HEK293T (cell line): ENCODE data around the gene SSTR5.

ENCODE experiments used
- CTCF ChIA-PET: fragments of 350-600 bp; formaldehyde crosslinking; extraction: SDS; loops from one replicate; lab custom pipeline; 2021; ENCODE audit warnings: antibody characterized with exemption, inconsistent platforms; lab: Yijun Ruan, JAX
- POLR2A ChIA-PET: fragments of 350-600 bp; formaldehyde crosslinking; extraction: SDS; loops from one replicate; lab custom pipeline; 2020; ENCODE audit warnings: antibody characterized with exemption, inconsistent platforms; lab: Yijun Ruan, JAX
- DNase-seq: peaks from one replicate; pipeline ENCODE4 v3.0.0; 2012; ENCODE audit warnings: mixed read lengths; ENCODE audit errors: extremely low spot score
- ARNT ChIP-seq: fragments of 450-650 bp; IDR thresholded peaks from 2 replicates; pipeline ENCODE4 v1.6.1; 2017; ENCODE audit warnings: mild to moderate bottlenecking
- BHLHE40 ChIP-seq: fragments of 450-650 bp; IDR thresholded peaks from 2 replicates; pipeline ENCODE4 v1.6.1; 2016; ENCODE audit warnings: mild to moderate bottlenecking, moderate library complexity, borderline replicate concordance
- CTBP1 ChIP-seq: fragments of 450-650 bp; IDR thresholded peaks from 2 replicates; pipeline ENCODE4 v1.6.1; 2016; ENCODE audit warnings: borderline replicate concordance
- ELF4 ChIP-seq: fragments of 450-650 bp; IDR thresholded peaks from 2 replicates; pipeline ENCODE4 v1.6.1; 2017; ENCODE audit warnings: antibody characterized with exemption
- FOXA1 ChIP-seq: fragments of 450-650 bp; IDR thresholded peaks from 2 replicates; pipeline ENCODE4 v1.6.1; 2016; ENCODE audit warnings: mild to moderate bottlenecking
- FOXK2 ChIP-seq: fragments of 450-650 bp; IDR thresholded peaks from 2 replicates; pipeline ENCODE4 v1.6.1; 2016; ENCODE audit warnings: mild to moderate bottlenecking
- FOXM1 ChIP-seq: fragments of 450-650 bp; IDR thresholded peaks from 2 replicates; pipeline ENCODE4 v1.6.1; 2017; ENCODE audit warnings: mild to moderate bottlenecking, borderline replicate concordance
- HDGF ChIP-seq: fragments of 450-650 bp; IDR thresholded peaks from 2 replicates; pipeline ENCODE4 v1.6.1; 2017; ENCODE audit warnings: antibody characterized with exemption, borderline replicate concordance
- L3MBTL2 ChIP-seq: fragments of 450-650 bp; conservative IDR thresholded peaks from 2 replicates; pipeline ENCODE4 v1.6.1; 2016; ENCODE audit warnings: mild to moderate bottlenecking
- LEF1 ChIP-seq: fragments of 450-650 bp; IDR thresholded peaks from 2 replicates; pipeline ENCODE4 v1.6.1; 2017; ENCODE audit warnings: mild to moderate bottlenecking, borderline replicate concordance
- NFRKB ChIP-seq: fragments of 450-650 bp; IDR thresholded peaks from 2 replicates; pipeline ENCODE4 v1.6.1; 2016; ENCODE audit warnings: mild to moderate bottlenecking, moderate library complexity
- SP1 ChIP-seq: fragments of 450-650 bp; IDR thresholded peaks from 2 replicates; pipeline ENCODE4 v1.6.1; 2017
- SUZ12 ChIP-seq: fragments of 450-650 bp; IDR thresholded peaks from 2 replicates; pipeline ENCODE4 v1.6.1; 2016; ENCODE audit warnings: mild to moderate bottlenecking
- TARDBP ChIP-seq: fragments of 450-650 bp; IDR thresholded peaks from 2 replicates; pipeline ENCODE4 v1.6.1; 2016
- ZNF384 ChIP-seq: fragments of 450-650 bp; IDR thresholded peaks from 2 replicates; pipeline ENCODE4 v1.6.1; 2016
- TF ChIP-seq, protein P1 (sequence below): fragments of 450-650 bp; IDR thresholded peaks from 2 replicates; pipeline ENCODE4 v1.6.1; 2016

Gene SSTR5

DNA sequence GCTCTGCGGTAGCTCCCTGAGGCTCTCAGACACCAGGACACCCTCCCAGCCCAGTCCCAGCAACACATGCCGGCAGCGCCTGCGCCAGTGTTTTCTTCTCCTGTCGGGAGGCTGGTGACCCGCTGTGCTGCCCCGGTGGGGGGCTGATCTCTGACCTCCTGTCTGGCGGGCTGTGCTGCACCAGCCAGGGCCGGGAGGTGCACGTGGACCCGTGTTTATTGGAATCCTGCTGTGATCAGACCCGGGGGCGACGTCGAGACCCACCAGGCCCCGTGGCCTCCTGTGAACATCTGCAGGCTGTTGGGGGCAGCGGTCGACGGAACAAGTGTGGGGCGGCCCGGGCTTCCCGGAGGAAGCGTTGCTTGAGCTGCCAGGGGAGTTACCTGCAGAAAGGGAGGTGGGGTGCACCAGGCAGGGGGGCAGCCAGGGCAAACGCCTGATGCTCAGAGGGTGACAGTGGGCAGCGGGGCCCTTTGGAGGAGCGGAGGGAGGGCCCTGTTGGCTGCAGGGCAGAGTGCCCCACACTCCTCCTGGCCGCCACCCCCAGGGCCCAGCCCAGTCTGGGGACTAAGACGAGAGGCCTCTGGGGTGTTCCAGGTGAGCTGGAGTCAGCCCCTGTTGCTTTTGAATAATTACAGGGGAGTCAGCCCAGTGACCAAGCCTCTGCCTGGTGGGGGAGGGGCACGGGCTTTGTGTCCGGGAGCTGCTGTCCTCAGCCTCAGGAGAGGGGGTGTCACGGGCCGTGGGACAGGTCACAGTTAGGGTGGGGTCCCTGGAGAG, 2.3 kb upstream of the SSTR5 start:
- ChIA-PET POLR2A (no interaction called here), CTCF (no interaction called here)
- no peak for DNase-seq
- TF ChIP-seq HDGF (no peak), L3MBTL2 (0 out of 2 replicates have a peak, but pooled peaks have one; percentile 25), ZNF384 (no peak), LEF1 (no peak), CTBP1 (no peak), NFRKB (no peak), FOXK2 (no peak), BHLHE40 (no peak)

DNA sequence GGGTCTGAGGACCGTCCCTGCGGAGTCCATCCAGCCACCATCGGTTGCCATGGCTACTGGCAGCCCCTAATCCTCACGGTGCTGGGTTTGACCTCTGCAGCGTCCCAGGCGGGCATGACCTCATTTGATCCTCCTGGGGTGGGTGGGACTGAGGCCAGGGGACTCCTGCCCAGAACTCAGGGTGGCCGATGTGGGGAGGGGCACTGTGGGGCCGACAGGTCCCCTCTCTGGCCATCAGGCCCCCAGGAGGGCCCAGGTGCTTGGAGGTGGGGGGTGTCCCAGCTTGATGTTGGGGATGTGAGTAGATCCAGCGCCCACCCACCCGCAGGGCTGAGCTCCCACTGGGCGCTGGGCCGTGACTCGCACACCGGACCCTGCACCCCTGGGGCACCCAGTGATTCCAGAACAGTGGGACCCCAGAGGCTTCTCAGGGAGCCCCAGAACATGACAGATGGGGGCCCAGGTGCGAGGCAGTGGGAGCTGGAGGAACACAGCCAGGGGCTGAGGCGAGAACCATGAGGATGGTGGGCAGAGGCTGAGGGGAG, 1.6 kb upstream of the SSTR5 start:
- CTCF ChIA-PET = no interaction called here
- TF ChIP-seq CTBP1 = no peak
- TF ChIP-seq SP1 = no peak
- POLR2A ChIA-PET = no interaction called here
- DNase-seq = no peak

DNA sequence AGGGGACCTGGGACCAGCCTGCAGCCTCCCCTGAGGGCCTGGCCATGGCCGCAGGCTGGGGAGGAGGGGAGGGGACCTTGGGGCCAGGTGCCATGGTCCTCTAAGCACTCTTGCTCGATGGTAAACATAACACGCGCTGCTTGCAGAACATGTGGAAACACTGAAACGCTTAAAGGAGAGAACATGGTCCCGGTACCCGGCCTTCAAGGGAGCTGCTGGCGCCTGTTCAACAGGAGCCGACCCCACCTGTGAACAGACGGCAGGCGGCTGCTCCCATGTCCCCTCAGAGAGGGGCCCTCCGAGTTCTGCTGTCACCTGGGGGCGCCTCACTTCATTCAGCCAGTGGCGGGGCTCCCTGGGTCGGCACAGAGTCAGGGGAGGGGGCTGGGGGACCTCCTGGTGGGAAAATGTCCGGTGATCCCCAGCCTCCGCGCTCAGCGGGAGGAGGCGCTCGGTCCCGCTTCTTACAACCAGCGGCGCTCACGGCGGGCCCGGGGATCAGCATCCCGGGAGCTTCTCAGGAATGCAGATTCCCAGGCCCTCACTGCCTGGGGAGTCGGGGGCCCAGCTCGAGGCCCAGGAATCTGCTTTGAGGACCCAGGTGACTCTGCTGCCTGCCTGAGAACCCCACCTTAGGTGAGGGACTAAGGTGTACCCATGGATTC, 854 bp upstream of the SSTR5 start:
- POLR2A ChIA-PET = no interaction called here
- DNase-seq = no peak
- CTCF ChIA-PET = no interaction called here
- TF ChIP-seq HDGF (no peak), BHLHE40 (no peak), FOXM1 (no peak), LEF1 (no peak), SUZ12 (no peak), SP1 (no peak), ARNT (no peak), FOXA1 (no peak), ELF4 (no peak), TARDBP (no peak)
- TF ChIP-seq, protein P1, sequence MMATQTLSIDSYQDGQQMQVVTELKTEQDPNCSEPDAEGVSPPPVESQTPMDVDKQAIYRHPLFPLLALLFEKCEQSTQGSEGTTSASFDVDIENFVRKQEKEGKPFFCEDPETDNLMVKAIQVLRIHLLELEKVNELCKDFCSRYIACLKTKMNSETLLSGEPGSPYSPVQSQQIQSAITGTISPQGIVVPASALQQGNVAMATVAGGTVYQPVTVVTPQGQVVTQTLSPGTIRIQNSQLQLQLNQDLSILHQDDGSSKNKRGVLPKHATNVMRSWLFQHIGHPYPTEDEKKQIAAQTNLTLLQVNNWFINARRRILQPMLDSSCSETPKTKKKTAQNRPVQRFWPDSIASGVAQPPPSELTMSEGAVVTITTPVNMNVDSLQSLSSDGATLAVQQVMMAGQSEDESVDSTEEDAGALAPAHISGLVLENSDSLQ = no peak

DNA sequence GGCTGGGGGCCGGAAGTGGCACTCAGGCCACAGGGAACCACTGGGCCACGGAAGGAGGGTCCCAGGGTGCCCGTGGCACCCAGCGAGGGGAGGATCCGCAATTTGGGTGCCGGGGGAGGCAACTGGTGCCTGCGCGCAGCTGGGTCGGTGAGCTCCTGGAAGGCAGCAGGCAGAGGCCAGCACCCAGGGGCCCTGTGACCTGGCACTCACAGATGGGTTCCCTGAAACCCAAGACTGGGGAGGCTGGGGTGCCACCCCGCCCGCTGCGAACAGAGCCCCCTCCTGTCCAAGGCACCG, 663 bp downstream of the SSTR5 start:
- ChIA-PET CTCF (no interaction called here), POLR2A (no interaction called here)
- TF ChIP-seq LEF1 = no peak
- TF ChIP-seq ELF4 = no peak
- no peak for TF ChIP-seq SUZ12
- no peak for TF ChIP-seq FOXK2
- no peak for TF ChIP-seq NFRKB
- TF ChIP-seq CTBP1 = no peak
- TF ChIP-seq FOXA1 = no peak
- TF ChIP-seq TARDBP = no peak
- no peak for TF ChIP-seq FOXM1
- TF ChIP-seq, protein P1 = no peak
- no peak for TF ChIP-seq BHLHE40
- TF ChIP-seq ZNF384 = no peak
- DNase-seq = no peak

DNA sequence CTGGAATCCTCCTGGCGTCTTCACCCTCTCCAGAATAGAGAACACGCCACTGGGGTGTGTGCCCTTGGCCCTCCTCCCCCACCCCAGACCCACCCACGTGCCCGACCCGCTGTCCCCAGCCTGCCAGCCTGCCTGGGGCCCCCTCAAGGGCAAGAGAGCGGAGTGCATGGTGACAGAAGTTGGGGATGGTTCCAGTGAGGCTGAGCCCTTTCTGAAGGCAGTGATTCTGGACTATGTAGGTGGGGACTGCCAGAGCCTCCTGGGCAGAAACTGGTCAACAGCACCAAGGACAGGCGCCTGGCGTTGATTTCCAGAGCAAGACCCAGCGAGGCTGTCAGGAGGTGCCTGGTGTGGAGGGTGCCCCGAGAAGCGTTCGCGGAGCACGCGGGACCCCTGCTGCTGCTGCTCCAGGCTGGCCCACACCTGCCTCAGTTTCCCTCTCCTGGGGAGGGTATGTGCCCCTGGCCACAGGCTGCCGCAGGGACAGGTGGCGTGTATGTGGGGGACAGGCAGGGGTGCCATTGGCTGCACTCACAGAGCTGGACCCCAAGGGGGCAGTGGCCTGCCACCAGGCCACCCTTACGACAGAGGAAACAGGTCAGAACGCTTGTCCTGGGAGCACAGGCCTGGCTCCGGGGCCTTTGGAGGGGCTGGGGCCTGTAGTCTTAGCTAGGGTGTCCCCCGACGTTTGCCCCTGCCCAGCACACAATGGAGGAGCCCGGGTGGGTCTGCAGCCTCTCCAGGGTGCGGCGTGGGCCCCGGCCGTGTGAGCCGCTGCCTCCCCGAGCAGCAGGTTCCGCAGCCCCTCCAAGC, 1.2 kb downstream of the SSTR5 start:
- no peak for TF ChIP-seq FOXM1
- TF ChIP-seq ELF4 = no peak
- TF ChIP-seq BHLHE40 = no peak
- TF ChIP-seq ARNT = no peak
- no peak for DNase-seq
- CTCF ChIA-PET = interaction anchor here (1.0 kb wide), 1 partner anchor 17 kb away, joined by 3 read pairs; no protein-coding TSS in a partner anchor
- POLR2A ChIA-PET = no interaction called here

DNA sequence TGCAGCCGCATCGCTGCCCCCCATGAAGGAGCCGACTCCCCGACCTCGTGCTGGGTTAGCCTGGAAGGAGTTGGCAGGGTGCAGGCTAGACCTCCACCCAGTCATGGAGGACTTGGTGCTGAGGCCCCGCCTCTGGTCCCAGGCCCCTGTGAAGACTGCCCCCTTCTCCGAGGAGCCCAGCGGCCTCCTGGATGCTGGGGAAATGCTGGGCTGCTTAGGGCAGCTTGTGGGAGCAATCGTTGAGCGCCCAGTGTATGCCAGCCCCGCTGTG, 1.8 kb downstream of the SSTR5 start:
- CTCF ChIA-PET = interaction anchor here (0.8 to 1.0 kb wide), 2 partner anchors 16 to 17 kb away, joined by 3 read pairs; no protein-coding TSS in a partner anchor
- POLR2A ChIA-PET = no interaction called here
- TF ChIP-seq NFRKB = no peak
- no peak for TF ChIP-seq L3MBTL2
- TF ChIP-seq ELF4 = no peak
- TF ChIP-seq ZNF384 = no peak
- no peak for TF ChIP-seq SUZ12
- no peak for TF ChIP-seq HDGF
- TF ChIP-seq, protein P1 = no peak
- no peak for TF ChIP-seq ARNT
- no peak for TF ChIP-seq LEF1
- DNase-seq = no peak
